T follicular helper cell (primary cell): Measurements from ENCODE around the gene KIF3A.

Source experiments
- DNase-seq: peaks from one replicate; pipeline ENCODE4 v3.0.0-alpha.2; 2020; ENCODE audit warnings: low read depth
- total RNA-seq, 2 experiments: gene quantifications; one replicate each; lab custom pipeline; 2026; lab: John Stamatoyannopoulos, UW

Gene KIF3A
- 30.4 to 35.6 reads per million in 2 experiments for total RNA-seq

- DNase-seq, result peak; percentile 95
Measured at GRCh38 chr5:132736853-132737833, at the start of gene KIF3A. Gene KIF3A (minus strand): TSS chr5:132737546. CDS start chr5:132737419, 127 bp downstream.

DNA sequence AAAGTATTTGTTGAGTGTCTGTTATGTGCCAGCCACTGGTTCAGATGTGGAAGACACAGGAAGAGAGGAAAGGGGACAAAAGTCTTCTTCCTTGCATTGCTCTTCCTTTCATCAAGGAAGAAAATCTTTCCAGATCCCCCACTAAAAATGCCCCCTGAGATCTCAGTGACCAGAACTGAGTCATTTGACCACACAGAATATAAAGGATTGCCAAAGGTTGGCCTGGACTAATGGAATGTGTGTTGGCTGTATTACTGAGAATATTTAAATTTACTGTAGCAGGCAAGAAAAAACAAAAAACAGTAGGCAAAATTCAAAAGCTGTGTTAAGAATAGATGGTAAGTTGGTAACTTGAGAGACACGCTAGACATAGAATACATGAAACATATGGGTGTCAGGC lies 49.7 kb upstream of the KIF3A start:
- no peak for DNase-seq

DNA sequence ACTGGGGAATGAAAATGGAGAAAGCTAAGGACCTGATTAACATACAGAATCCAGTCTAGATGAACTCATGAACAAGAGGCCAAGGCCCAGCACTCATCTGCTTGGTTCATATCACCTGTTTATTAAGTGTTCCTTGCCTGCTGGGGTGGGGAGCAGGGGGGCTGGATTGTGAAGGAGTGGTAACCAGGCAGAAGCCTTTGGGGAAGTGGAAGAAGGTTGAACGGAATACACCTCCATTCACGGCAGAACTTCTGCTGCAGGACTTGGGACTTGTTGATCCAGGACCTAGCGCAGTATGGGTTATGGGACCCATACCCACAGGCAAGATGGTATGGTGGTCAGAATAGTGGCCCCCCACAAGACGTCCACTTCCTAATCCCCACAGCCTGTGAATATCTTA lies 48.5 kb upstream of the KIF3A start:
- DNase-seq, result no peak

DNA sequence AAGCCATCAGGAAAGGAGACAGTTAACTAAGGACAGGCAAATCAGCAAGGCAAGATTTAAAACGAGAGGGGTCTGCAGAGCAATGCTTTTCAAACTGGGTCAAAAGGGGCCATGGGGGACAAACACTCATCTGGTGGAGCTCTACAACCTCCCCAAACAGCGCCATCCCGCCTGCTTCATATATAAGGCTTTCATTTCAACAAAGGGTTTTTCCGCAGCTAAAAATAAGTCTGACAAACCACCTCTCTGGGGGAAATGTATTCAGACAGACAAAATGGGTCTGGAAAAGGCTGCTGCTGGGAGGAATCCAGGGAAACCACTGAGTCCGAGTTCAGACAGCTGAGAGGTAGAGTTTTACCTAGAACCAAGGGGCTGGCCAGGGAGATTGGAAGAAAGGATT lies 48.0 kb upstream of the KIF3A start:
- DNase-seq, result no peak

DNA sequence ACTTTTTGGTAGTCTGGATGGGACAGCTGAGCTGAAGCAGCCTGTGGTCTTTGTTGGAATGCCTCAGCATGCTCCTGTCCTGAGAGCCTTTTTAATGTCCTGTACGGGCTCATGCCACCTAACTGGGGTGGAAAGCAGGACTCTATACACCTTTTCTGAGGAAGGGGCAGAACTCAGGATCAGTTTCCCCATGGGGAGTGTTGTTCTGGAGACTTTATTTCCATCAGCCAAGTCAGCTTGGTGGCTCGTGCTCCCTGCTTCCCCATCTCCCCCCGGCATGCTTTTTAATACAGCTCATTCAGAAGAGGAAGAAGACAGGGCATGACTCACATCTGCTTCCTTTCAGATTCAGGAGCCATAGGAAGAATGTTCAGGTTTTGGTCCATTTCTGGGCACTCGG lies 44.8 kb upstream of the KIF3A start:
- DNase-seq, result no peak

DNA sequence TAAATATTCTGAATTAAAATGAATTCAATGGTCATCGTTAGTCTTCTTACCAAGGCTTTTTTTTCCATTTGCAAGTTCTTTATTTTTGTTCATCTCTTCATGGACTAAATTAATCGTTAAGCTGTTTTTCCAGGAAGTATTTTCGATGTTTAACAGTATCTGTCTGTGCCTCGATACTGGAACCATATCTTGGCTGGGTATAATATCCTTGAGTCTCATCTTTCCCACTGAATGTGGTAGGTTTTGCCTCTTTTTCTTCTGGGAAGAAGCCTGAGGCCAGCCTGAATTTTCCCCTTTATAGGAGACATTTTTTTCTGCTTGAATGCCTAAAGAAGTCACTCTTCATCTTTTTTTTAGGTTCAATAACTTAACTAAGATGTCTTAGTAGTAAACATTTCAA lies 43.7 kb upstream of the KIF3A start:
- no peak for DNase-seq

- DNase-seq, result no peak
Measured at GRCh38 chr5:132780577-132780976, 43.2 kb upstream of the KIF3A start.

GRCh38 chr5:132779961-132780360 lies 42.6 kb upstream of the KIF3A start:
- no peak for DNase-seq

DNA sequence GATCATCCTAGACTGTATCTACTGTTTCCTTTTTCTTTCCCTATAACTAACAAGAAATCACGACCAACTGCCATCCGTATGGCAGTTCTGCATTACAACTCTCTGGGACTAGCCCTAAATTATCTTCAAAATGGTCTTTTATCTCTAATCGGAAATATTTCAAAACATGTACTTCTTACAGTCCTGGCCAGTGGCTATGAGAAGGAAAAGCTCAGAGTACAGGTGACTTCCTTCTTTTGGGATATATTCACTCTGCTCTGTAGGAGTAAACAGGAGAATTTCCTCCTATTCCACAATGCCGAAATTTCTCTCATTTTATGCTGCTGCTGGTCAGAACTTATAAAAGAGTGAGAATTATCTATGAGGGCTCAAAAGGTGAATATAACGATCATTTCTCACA lies 41.5 kb upstream of the KIF3A start:
- DNase-seq, result no peak

GRCh38 chr5:132778129-132778528 lies 40.8 kb upstream of the KIF3A start:
- no peak for DNase-seq

DNA sequence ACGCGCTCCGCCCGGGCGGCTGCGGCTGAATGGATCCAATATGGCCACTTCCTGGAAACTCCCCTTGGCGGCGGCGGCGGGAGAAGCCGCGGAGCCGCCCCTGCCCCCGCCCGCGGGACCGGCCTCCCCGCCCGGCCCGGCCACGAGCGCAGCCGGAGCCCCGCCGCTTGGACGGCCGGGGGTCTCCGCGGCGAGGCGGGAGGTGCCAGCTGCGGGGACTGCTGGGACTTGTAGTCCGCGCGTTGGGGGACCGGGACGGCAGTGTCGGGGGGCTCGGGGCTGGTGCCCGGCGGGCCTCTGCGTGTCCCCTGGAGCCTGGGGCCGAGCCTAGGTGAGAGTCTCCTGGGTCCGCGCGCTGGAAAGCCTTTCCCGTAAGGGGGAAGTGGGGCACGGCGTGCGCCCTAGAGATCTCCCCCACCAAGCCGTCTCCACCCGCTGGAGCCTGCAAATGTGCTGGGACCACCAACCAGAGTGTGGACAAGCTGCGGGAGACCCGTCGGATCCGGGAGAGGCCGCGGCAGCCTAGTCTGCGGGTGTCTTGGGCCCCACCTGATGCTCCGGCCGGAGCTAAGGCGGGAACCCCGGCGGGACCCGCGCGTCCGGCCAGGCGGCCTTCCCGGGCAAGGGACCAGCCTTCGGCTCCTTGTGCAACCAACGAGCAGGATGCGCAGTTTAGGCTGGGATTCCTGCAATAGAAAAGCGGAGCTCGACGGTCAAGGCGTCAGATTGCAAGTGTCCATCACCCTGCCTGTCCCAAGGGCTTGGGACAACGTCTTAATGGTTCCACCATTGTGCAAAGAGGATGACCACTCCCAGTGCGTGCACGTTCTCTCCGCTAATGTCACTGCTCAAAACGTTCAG lies 40.1 kb upstream of the KIF3A start, which contains the start of gene SEPTIN8:
Gene SEPTIN8 (minus strand): TSS at position 31 of the 861 bp plus-strand sequence. CDS start 102 bp downstream, outside the sequence.
- peak; percentile 5 for DNase-seq

GRCh38 chr5:132776938-132777208 lies 39.5 kb upstream of the KIF3A start:
- no peak for DNase-seq

GRCh38 chr5:132776131-132776937 lies 39.0 kb upstream of the KIF3A start:
- no peak for DNase-seq

DNA sequence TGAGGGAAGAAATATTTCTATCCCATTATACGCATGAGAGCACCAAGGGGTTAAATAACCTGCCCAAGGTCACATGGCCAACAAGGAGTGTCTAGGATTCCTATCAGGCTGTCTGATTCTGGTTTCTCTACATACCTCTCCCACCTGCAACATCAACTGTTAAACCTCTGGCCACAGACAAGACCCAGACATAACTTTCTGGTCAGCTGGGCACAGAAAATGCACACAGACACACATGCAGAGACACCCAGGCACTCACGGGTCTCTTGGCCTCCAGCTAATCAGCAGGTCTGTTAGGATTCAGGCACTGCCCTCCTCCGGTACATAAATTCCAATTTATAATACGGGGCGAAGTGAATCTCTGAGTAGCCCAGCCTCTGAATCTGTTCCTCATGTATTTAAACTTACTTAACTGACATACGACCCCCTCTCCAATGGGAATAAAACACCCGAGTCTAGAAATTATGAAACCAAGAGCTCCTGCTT lies 38.2 kb upstream of the KIF3A start:
- no peak for DNase-seq

GRCh38 chr5:132774896-132775295 lies 37.5 kb upstream of the KIF3A start:
- no peak for DNase-seq

DNA sequence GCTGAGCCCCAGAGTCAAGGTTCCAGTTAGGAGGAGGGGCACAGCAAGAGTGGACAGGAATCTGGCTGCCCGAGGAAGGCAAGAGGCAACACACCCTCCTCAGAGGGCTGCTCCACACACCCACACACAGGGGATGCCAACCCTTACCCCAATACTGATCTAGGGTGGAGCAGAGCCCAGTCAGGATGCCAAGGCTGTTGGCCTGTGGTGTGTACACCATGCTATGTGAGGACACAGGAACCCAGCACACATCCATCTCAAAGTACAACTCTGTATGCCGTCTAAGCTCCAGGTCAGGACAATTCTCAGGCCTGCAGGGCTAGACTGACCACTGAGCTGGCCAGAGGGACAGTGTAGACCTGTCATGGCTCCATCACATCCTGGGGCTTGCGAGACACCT lies 37.1 kb upstream of the KIF3A start:
- DNase-seq, result no peak

DNA sequence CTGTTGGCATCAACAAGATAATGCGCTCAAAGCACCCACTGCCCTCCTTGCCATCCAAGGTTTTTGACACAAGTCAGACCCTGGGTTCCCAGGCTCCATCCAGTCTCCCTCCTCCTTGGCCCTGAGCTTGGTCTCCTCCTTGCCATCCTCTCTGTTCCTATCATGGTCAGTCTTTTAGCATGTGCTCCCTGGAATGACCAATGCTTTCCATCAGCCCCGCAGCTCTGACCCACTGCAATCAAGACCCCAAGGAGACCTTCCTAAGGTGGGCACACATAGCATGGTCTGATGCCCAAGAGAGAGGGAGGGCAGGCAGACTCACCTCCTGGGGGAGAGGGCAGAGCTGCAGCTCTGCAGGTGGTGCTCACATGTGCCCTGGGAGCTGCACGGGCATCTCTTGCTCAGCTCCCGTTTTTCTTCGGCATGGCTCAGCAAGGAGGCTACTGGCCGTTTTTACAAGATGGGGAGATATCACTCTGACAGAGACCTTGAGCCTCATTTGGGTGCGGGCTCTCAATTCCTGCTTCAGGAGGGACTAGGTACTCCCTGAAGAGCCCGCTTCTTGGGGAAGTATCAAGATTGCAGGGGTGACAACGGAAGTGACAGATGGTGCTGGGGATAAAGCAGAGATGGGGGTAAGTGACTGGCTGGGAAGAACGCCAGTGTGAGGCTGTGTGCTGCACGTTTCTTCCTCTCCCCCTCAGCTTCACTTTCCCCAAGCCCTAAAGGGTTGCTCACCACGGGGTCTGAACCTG lies 36.4 kb upstream of the KIF3A start:
- DNase-seq, result no peak

DNA sequence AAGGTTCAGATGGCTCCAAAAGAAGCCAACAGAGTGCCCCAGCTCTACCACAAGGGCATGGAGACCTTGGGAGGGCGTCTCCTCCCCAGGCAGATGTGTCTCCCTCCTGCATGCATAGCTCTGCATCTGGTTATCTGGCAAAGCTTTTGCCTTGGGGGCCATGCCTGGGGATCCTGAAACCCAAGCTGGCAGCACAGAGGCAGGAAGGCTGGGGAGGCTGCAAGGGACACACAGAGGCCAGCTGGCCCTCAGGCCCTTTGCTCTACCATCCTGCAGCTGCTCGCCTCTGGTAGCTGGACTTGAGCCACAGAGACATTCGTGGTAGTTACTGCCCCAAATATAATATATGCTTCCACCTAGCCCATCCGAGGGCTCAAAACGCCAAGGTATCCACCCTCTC lies 35.8 kb upstream of the KIF3A start:
- no peak for DNase-seq

DNA sequence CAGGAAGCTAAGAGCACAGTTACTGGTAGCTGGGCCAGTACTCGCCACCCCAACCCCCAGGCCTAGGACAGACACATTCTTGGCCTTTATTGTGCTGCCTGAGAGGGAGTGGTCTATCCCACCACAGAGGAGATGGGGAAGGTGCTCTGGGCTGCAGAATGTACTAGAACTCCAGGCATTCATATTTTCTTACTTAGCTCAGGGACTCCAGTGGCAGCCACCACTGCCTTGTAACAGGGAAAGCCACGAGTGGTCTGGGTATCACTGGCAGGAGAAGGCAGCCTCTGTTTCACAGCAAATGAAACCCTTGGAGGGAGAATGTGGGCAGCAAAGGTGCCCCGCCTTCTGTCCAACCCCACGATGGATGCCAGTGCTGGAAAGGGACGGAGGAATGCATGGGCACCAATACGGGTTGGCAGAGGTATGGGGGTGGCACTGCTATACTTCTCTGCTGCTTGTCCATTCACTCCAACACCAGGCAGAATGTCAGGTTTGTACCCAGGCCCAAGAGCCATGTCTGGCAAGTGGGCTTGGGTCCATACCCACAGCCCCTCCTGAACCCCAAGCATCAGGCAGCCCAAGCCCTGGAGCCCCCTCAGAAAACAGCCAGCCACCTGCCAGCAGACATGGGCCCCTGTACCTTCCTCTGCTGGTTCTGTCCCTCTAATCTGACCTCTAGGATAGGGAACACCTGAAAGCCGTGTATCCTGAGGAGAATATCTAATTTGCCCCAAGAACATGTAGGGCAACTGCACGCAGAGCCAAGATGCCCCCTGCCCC lies 35.1 kb upstream of the KIF3A start:
- DNase-seq, result no peak

GRCh38 chr5:132771503-132771998 lies 34.2 kb upstream of the KIF3A start:
- no peak for DNase-seq
